HepG2 (cell line): ENCODE data around the gene TRAPPC1. TPM values are rescaled to one million over a fixed set of nuclear protein-coding genes. Genes with fewer than 3 reads are reported as not detected.

ENCODE experiments used
- HDAC2 ChIP-seq: sonication (generic); formaldehyde crosslinking; IDR thresholded peaks from 2 replicates; pipeline ENCODE4 v1.4.0; 2020; ENCODE audit warnings: missing genetic modification reagents
- HIVEP1 ChIP-seq: sonication (generic); formaldehyde crosslinking; IDR thresholded peaks from 2 replicates; pipeline ENCODE4 v1.4.0; 2020; ENCODE audit warnings: mild to moderate bottlenecking, missing genetic modification reagents
- HMG20B ChIP-seq: conservative IDR thresholded peaks from 2 replicates; pipeline ENCODE4 v1.6.1; 2016; ENCODE audit warnings: missing genetic modification reagents, missing compliant biosample characterization
- ISL2 ChIP-seq: sonication (generic); formaldehyde crosslinking; IDR thresholded peaks from 2 replicates; pipeline ENCODE4 v1.5.0; 2020; ENCODE audit warnings: missing genetic modification reagents
- JUND ChIP-seq: sonication (generic); formaldehyde crosslinking; IDR thresholded peaks from 2 replicates; pipeline ENCODE4 v1.8.0; 2022; ENCODE audit warnings: mild to moderate bottlenecking, missing genetic modification reagents
- SRSF9 ChIP-seq: fragments of 200-400 bp; formaldehyde crosslinking; IDR thresholded peaks from 2 replicates; pipeline ENCODE4 v1.6.1; 2018; ENCODE audit warnings: borderline replicate concordance, mild to moderate bottlenecking, low read depth, low read length; ENCODE audit not compliant: insufficient read depth, poor library complexity, severe bottlenecking
- TBL1XR1 ChIP-seq: fragments of 150-350 bp; IDR thresholded peaks from 2 replicates; pipeline ENCODE4 v1.6.1; 2014; ENCODE audit warnings: borderline replicate concordance, low read length; ENCODE audit not compliant: partially characterized antibody
- YEATS4 ChIP-seq: sonication (generic); formaldehyde crosslinking; IDR thresholded peaks from 2 replicates; pipeline ENCODE4 v1.4.0; 2020; ENCODE audit warnings: missing genetic modification reagents, borderline replicate concordance
- ZNF136 ChIP-seq: sonication (generic); formaldehyde crosslinking; IDR thresholded peaks from 2 replicates; pipeline ENCODE4 v1.8.1; 2022; ENCODE audit warnings: low read depth, mild to moderate bottlenecking, moderate library complexity, missing genetic modification reagents
- ZNF446 ChIP-seq: sonication (generic); formaldehyde crosslinking; IDR thresholded peaks from 2 replicates; pipeline ENCODE4 v1.5.0; 2020; ENCODE audit warnings: mild to moderate bottlenecking, missing genetic modification reagents
- ZNF775 ChIP-seq: sonication (generic); formaldehyde crosslinking; IDR thresholded peaks from 2 replicates; pipeline ENCODE4 v1.4.0; 2020; ENCODE audit warnings: missing genetic modification reagents, mild to moderate bottlenecking, moderate library complexity, borderline replicate concordance
- ZNF777 ChIP-seq: sonication (generic); formaldehyde crosslinking; IDR thresholded peaks from 2 replicates; pipeline ENCODE4 v1.4.0; 2020; ENCODE audit warnings: missing genetic modification reagents
- ZNF781 ChIP-seq: sonication (generic); formaldehyde crosslinking; IDR thresholded peaks from 2 replicates; pipeline ENCODE4 v1.5.1; 2020; ENCODE audit warnings: borderline replicate concordance, mild to moderate bottlenecking, missing genetic modification reagents; ENCODE audit errors: not compliant biosample characterization
- polyA plus RNA-seq, 8 experiments: library from polyadenylated mRNA; depleted of rRNA in 3 of 8; stranded (reverse) in 7 of 8; unstranded in 1 of 8; fragments of >200 nt; fragmentation: Illumina TruSeq in 4 of 8; extraction: Trizol in 4 of 8; gene quantifications; 2 replicates each; pipeline versions ENCODE4 v1.2.1 to v1.2.3, GENCODE V29; 2011 to 2016; ENCODE audit warnings: low read depth in 4 of 8, missing spikeins in 1 of 8, mixed read lengths in 1 of 8; ENCODE audit not compliant: insufficient read depth in 1 of 8
- total RNA-seq, 5 experiments: library from RNA; depleted of rRNA; stranded (reverse); fragments of >200 nt; fragmentation: Illumina TruSeq; extraction: Trizol; gene quantifications; 2 replicates each; pipeline ENCODE4 v1.2.3, GENCODE V29; 2016; ENCODE audit warnings: low read depth in 1 of 5
- TF ChIP-seq, protein P1 (sequence below): sonication (generic); formaldehyde crosslinking; IDR thresholded peaks from 2 replicates; pipeline ENCODE4 v1.5.1; 2020; ENCODE audit warnings: mild to moderate bottlenecking, missing genetic modification reagents
- TF ChIP-seq, protein P2 (sequence below): sonication (generic); formaldehyde crosslinking; IDR thresholded peaks from 2 replicates; pipeline ENCODE4 v1.5.1; 2020; ENCODE audit warnings: mild to moderate bottlenecking, missing genetic modification reagents, borderline replicate concordance
- TF ChIP-seq, protein P3 (sequence below): sonication (generic); formaldehyde crosslinking; IDR thresholded peaks from 2 replicates; pipeline ENCODE4 v1.4.0; 2020; ENCODE audit warnings: missing genetic modification reagents
- TF ChIP-seq, protein P4 (sequence below): sonication (generic); formaldehyde crosslinking; IDR thresholded peaks from 2 replicates; pipeline ENCODE4 v1.5.1; 2020; ENCODE audit warnings: missing genetic modification reagents, mild to moderate bottlenecking, borderline replicate concordance
- TF ChIP-seq, protein P5 (sequence below): sonication (generic); formaldehyde crosslinking; IDR thresholded peaks from 2 replicates; pipeline ENCODE4 v1.5.0; 2020; ENCODE audit warnings: missing genetic modification reagents

The TRAPPC1 gene
- total and polyA plus RNA-seq, 2 of the 13 experiments (the other 11 are each of a cell fraction or from before 2014, with no cell fraction given): 28.1 to 44.9 TPM

DNA sequence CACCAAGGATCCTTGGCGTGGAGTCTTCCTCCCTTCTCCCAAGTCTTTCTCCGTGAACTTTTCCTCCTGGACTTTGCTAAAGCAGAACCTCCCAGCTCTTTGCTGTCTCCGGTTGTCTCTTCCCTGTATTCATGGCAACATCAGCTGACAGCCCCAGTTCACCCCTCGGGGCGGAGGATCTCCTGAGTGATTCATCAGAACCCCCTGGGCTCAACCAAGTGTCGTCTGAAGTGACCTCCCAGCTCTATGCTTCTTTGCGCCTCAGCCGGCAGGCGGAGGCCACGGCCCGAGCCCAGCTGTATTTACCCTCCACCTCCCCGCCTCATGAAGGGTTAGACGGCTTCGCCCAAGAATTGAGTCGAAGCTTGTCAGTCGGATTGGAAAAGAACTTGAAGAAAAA, 1.2 kb upstream of the TRAPPC1 start (continued):
- TF ChIP-seq, protein P1, sequence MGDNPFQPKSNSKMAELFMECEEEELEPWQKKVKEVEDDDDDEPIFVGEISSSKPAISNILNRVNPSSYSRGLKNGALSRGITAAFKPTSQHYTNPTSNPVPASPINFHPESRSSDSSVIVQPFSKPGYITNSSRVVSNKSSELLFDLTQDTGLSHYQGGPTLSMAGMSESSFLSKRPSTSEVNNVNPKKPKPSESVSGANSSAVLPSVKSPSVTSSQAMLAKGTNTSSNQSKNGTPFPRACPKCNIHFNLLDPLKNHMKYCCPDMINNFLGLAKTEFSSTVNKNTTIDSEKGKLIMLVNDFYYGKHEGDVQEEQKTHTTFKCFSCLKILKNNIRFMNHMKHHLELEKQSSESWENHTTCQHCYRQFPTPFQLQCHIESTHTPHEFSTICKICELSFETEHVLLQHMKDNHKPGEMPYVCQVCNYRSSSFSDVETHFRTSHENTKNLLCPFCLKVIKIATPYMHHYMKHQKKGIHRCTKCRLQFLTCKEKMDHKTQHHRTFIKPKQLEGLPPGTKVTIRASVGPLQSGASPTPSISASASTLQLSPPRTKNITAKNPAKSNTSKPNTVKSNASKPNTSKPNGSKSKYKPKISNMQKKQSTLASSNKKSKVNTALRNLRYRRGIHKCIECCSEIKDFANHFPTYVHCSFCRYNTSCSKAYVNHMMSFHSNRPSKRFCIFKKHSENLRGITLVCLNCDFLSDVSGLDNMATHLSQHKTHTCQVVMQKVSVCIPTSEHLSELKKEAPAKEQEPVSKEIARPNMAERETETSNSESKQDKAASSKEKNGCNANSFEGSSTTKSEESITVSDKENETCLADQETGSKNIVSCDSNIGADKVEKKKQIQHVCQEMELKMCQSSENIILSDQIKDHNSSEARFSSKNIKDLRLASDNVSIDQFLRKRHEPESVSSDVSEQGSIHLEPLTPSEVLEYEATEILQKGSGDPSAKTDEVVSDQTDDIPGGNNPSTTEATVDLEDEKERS (CRISPR knock-in tag): no peak
- TF ChIP-seq JUND (no peak), ZNF136 (CRISPR knock-in tag) (no peak), HDAC2 (CRISPR knock-in tag) (no peak), ZNF777 (CRISPR knock-in tag) (peak; percentile 82), ZNF775 (CRISPR knock-in tag) (no peak), HMG20B (CRISPR knock-in tag) (no peak), ISL2 (CRISPR knock-in tag) (no peak), ZNF781 (CRISPR knock-in tag) (no peak), TBL1XR1 (no peak), YEATS4 (CRISPR knock-in tag) (no peak), ZNF446 (no peak), SRSF9 (no peak), HIVEP1 (CRISPR knock-in tag) (no peak)
- TF ChIP-seq, protein P2, sequence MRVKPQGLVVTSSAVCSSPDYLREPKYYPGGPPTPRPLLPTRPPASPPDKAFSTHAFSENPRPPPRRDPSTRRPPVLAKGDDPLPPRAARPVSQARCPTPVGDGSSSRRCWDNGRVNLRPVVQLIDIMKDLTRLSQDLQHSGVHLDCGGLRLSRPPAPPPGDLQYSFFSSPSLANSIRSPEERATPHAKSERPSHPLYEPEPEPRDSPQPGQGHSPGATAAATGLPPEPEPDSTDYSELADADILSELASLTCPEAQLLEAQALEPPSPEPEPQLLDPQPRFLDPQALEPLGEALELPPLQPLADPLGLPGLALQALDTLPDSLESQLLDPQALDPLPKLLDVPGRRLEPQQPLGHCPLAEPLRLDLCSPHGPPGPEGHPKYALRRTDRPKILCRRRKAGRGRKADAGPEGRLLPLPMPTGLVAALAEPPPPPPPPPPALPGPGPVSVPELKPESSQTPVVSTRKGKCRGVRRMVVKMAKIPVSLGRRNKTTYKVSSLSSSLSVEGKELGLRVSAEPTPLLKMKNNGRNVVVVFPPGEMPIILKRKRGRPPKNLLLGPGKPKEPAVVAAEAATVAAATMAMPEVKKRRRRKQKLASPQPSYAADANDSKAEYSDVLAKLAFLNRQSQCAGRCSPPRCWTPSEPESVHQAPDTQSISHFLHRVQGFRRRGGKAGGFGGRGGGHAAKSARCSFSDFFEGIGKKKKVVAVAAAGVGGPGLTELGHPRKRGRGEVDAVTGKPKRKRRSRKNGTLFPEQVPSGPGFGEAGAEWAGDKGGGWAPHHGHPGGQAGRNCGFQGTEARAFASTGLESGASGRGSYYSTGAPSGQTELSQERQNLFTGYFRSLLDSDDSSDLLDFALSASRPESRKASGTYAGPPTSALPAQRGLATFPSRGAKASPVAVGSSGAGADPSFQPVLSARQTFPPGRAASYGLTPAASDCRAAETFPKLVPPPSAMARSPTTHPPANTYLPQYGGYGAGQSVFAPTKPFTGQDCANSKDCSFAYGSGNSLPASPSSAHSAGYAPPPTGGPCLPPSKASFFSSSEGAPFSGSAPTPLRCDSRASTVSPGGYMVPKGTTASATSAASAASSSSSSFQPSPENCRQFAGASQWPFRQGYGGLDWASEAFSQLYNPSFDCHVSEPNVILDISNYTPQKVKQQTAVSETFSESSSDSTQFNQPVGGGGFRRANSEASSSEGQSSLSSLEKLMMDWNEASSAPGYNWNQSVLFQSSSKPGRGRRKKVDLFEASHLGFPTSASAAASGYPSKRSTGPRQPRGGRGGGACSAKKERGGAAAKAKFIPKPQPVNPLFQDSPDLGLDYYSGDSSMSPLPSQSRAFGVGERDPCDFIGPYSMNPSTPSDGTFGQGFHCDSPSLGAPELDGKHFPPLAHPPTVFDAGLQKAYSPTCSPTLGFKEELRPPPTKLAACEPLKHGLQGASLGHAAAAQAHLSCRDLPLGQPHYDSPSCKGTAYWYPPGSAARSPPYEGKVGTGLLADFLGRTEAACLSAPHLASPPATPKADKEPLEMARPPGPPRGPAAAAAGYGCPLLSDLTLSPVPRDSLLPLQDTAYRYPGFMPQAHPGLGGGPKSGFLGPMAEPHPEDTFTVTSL: 0 out of 2 replicates have a peak, but pooled peaks have one; percentile 4
- TF ChIP-seq, protein P3, sequence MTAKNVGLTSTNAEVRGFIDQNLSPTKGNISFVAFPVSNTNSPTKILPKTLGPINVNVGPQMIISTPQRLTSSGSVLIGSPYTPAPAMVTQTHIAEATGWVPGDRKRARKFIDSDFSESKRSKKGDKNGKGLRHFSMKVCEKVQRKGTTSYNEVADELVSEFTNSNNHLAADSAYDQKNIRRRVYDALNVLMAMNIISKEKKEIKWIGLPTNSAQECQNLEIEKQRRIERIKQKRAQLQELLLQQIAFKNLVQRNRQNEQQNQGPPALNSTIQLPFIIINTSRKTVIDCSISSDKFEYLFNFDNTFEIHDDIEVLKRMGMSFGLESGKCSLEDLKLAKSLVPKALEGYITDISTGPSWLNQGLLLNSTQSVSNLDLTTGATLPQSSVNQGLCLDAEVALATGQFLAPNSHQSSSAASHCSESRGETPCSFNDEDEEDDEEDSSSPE (CRISPR knock-in tag): 0 out of 2 replicates have a peak, but pooled peaks have one; percentile 34
- TF ChIP-seq, protein P4, sequence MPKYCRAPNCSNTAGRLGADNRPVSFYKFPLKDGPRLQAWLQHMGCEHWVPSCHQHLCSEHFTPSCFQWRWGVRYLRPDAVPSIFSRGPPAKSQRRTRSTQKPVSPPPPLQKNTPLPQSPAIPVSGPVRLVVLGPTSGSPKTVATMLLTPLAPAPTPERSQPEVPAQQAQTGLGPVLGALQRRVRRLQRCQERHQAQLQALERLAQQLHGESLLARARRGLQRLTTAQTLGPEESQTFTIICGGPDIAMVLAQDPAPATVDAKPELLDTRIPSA: no peak
- TF ChIP-seq, protein P5, sequence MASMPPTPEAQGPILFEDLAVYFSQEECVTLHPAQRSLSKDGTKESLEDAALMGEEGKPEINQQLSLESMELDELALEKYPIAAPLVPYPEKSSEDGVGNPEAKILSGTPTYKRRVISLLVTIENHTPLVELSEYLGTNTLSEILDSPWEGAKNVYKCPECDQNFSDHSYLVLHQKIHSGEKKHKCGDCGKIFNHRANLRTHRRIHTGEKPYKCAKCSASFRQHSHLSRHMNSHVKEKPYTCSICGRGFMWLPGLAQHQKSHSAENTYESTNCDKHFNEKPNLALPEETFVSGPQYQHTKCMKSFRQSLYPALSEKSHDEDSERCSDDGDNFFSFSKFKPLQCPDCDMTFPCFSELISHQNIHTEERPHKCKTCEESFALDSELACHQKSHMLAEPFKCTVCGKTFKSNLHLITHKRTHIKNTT (CRISPR knock-in tag): no peak
